Epithelial cell of proximal tubule (primary cell): ENCODE measurements around the gene MRPL28. TPM values are rescaled to one million over a fixed set of nuclear protein-coding genes. Genes with fewer than 3 reads are reported as not detected.
"Not testable (repeated sequence)": the region's sequence is repeated elsewhere in the genome, so short reads cannot be mapped to it uniquely, and the experiment has no call there.

Source experiments
- DNase-seq: peaks from one replicate; pipeline ENCODE4 v3.0.0-alpha.2; 2011; ENCODE audit warnings: low read depth
- H3K4me3 ChIP-seq: 2 replicates; pipeline ENCODE4 v1.5.1; 2011; ENCODE audit warnings: low read depth, mild to moderate bottlenecking, low read length
- CTCF ChIP-seq: conservative IDR thresholded peaks from 2 replicates; pipeline ENCODE4 v1.5.1; 2012; ENCODE audit warnings: low read depth, mild to moderate bottlenecking, low read length
- total RNA-seq: library from RNA; depleted of rRNA; stranded (reverse); fragments of >200 nt; gene quantifications from 2 replicates; pipeline ENCODE4 v1.2.3, GENCODE V29; 2015

The MRPL28 gene
- total RNA-seq, 1 donor from 2014 or later = 188 TPM

GRCh38 chr16:339680-340079 is 30.7 kb downstream of the MRPL28 start:
- H3K4me3 ChIP-seq = no peak overlapping the region
- TF ChIP-seq CTCF = no peak
- no peak for DNase-seq

GRCh38 chr16:337975-338575 is 32.3 kb downstream of the MRPL28 start:
- no peak overlapping the region for H3K4me3 ChIP-seq
- no peak for TF ChIP-seq CTCF
- DNase-seq = no peak

- no peak overlapping the region for H3K4me3 ChIP-seq
- DNase-seq = no peak
- no peak for TF ChIP-seq CTCF
Measured at GRCh38 chr16:337437-337836, 32.9 kb downstream of the MRPL28 start.

GRCh38 chr16:336269-336668 is 34.1 kb downstream of the MRPL28 start:
- TF ChIP-seq CTCF = no peak
- no peak overlapping the region for H3K4me3 ChIP-seq
- DNase-seq = no peak

- not testable (repeated sequence) for H3K4me3 ChIP-seq, DNase-seq
Measured at GRCh38 chr16:334861-335632, 35.3 kb downstream of the MRPL28 start.

GRCh38 chr16:334164-334832 is 36.0 kb downstream of the MRPL28 start:
- DNase-seq, H3K4me3 ChIP-seq: not testable (repeated sequence)

- no peak for TF ChIP-seq CTCF
- DNase-seq = no peak
- no peak overlapping the region for H3K4me3 ChIP-seq
Measured at GRCh38 chr16:333406-334094, 36.8 kb downstream of the MRPL28 start.

- DNase-seq, H3K4me3 ChIP-seq: not testable (repeated sequence)
Measured at GRCh38 chr16:331181-331814, 39.0 kb downstream of the MRPL28 start.
